ENCODE results near the gene MADD.

Gene MADD

DNA sequence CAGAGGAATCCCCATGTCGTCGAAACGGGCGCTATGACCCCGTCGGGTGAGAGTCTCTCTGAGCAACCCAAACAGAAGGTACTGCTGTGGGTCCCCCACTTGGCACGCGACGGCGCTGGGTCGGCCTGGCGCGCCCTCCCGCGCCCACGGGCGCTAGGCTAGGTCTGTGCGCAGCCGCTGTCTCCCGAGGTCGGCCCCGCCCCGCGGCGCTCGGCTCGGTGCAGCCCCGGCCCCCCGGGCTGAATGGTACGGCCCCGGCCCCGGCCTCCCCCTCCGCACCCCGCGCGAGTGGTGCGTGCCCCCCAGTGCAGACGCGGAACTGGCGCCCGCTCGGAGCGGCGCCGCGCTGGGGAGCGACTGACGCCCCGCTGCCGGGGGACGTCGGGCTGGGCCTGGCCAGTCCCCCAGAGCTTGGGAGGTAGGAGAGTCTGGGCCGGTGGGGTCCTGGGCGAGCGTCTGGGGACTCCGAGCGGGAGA is at the start of gene MADD:
TSS of gene MADD (plus strand) at position 305 of the 477 bp plus-strand sequence.
- DNase-seq (ENCODE audit: low spot score) = peak; percentile 96

DNA sequence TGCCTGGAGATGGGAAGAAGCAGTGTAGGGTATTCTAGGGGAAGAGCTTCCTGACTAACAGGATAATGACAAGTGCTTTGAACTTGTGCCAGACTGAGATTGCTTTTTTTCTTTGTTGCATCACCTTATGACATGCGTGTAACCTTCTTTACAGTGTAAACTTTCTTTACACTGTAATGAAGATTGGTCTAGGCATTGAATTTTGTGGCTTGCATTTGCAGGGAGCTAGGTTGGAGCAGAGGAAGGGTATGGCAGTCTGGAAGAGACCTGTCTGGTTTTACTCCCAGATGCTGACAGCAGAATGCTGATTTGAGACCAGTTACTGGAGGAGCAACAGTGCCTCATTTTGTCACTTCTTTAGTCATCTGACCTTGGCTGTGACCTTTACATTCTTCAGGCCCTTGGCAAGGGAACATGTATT is 49.5 kb upstream of the MADD start:
- DNase-seq (ENCODE audit: low spot score) = no peak

DNA sequence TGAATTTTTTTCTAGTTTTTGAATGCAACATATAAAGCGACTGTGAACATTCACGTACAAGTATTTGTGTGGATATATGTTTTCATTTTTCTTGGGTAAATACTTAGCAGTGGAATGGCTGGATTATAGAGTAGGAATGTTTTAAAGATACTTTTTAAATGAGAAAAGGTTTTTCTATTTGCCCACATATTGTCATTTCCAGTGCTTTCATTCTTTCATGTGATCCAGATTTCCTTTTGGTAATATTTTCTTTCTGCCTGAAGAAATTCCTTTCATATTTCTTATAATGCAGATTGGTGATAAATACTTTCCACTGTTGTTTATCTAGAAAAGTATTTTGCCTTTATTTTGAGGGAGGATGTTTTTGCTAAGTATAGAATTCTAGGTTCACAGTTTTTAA is 47.2 kb upstream of the MADD start:
- DNase-seq (ENCODE audit: low spot score) = no peak

DNA sequence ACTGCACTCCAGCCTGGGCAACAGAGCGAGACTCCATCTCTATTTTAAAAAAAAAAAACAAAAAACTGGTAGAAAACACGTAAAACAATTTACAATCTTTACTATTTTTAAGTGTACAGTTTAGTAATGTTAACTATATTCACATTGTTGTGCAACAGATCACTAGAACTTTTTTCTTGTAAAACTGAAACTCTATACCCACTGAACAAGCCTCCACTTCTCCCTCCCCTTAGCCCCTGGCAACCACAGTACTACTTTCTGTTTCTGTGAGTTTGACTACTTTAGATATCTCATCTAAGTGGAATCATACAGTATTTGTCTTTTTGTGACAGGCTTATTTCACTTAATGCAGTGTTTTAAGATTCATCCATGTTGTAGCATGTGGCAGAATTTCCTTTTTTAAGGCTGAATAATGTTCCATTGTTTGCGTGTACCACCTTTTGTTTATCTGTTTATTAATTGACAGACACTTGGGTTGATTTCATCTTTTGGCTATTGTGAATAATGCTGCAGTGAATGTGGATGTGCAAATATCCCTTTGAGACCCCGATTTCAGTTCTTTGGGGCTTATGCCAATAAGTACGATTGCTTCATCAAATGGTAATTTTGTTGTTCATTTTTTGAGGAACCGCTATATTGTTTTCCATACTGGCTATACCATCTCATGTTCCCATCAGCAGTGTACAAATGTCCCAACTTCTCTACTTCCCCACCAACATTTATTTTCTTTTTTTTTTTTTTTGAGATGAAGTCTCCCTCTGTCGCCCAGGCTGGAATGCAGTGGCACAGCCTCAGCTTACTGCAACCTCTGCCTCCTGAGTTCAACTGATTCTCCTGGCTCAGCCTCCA is 44.2 kb upstream of the MADD start:
- DNase-seq (ENCODE audit: low spot score) = no peak

DNA sequence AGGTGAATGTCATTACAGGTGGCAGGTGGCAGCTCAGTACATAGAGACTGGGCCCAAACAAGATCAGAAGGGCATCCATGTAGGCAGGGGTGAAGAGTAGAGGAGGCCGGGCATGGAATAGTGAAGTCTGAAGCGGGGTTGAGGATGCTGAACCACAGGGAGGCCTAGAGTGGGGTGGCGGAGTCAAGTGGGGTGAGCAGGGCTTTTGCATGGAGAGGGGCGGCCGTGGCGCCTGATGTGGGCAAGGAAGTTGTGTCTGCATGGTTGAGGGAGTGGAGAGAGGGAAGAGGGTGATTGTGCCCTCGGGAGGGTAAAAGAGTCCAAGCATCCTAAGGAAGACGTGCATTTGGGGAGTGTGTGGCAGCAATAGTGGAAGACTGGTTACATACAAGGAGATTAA is 40.8 kb upstream of the MADD start:
- no peak for DNase-seq (ENCODE audit: low spot score)

DNA sequence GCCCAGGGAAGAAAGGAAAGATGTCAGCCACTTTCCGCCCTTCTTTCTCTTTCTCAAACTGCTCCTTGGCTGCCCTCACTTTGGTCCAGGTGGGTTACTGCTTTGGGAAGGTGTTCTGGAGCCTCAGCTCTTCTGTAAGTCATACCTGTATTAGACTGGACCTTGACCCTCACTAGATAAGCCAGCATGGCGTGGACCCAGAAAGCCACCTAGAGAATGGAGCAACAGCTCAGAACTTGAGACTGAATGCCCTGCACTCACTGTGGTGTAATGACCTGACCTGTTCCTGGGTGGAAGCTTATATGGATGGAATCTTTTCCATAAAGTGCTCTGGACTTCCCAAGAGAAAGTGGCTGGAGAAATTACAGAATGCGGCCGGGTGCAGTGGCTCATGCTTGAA is 36.9 kb upstream of the MADD start:
- no peak for DNase-seq (ENCODE audit: low spot score)

DNA sequence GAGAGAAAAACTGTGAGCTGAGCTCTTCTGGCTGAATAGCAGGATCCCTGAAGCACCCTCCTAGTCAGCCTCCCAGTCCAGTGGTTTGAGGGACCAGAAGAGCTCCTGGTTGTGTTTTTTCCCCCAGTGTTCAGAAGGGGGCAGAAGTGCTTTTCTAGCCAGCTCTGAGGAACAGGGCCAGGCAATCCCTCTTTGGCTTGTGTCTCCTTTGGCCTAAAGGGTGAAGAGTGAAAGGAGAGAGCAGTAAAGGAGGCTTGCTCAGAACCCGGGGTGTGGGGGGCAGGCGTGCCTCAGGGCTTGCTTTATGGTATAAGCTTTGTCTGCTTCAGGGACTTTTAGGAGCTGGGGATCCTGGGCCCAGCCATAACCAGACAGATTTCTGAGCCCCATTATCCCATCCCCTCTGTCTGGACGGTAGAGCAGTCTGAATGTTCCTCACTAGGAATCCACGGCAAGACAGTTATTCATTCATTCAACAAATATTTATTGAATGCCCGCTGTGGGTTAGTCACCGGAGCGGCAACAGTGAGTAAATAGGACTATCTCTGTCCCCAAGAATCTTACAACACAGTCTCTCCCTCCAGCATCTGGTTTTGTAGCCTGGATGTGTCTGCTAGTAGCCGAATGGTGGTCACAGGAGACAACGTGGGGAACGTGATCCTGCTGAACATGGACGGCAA is 35.8 kb upstream of the MADD start:
- DNase-seq (ENCODE audit: low spot score) = peak; percentile 49

DNA sequence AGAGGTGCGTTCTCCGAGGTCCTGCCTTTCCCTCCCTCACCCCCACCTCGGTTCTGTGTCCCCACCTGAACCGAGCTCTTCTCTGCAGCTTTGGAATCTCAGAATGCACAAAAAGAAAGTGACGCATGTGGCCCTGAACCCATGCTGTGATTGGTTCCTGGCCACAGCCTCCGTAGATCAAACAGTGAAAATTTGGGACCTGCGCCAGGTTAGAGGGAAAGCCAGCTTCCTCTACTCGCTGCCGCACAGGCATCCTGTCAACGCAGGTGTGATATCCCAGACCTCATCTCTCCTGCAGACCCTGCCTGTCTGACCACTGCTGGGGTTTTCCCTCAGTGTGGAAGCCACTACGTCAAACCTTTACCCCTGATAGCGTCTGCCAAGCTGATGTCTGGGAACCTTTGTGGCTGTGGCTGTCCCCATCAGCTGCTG is 35.2 kb upstream of the MADD start:
- DNase-seq (ENCODE audit: low spot score) = no peak

DNA sequence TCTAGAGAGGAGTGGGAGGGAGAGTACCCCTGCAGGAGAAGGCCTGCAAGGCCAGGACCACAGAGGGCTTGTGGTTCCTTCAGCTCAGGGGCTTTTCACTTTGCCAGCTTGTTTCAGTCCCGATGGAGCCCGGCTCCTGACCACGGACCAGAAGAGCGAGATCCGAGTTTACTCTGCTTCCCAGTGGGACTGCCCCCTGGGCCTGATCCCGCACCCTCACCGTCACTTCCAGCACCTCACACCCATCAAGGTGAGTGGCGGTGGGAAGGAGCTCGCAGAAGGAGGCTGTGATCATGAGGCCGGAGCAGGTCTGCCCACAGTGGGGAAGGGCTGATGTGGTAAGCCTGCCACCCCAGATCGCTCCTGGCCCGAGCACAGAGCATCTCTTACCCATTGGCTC is 34.8 kb upstream of the MADD start:
- DNase-seq (ENCODE audit: low spot score) = no peak

DNA sequence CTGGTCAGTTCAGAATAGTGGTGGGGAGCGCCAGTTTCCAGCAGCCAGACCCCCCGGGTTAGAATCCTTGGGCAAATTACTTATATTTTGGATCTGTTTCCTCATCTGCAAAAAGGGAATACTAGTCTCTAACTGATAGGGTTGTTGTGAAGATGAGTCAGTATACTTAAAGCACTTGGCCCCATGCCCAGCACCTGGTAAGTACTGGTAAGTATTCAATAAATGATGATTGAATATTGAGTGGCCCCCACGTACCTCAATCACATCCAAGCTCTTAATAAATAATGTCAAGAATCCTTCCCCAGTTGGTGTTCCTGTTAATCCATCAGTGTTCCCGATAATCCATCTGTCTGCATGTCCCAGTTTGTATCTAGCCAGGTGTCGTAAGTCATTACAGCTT is 33.5 kb upstream of the MADD start:
- DNase-seq (ENCODE audit: low spot score) = no peak

DNA sequence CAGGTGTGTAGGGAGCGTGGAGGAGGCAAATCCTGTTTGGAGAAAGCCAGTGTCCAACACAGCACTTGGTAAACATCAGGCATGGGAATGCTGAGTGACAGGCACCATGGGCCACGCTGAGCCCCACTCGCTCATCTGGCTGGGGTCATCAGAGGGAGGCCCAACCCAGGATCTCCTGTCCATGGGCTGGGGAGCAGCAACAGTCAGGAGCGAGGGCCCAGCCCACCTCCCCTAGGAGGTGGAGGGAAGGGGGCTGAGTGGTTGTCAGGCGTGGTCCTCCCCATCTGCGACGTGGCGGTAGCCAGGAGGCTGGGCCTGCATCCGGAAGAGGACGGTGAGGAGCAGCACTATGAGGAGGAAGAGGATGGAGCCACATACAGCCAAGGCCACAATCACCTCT is 30.1 kb upstream of the MADD start:
- no peak for DNase-seq (ENCODE audit: low spot score)

DNA sequence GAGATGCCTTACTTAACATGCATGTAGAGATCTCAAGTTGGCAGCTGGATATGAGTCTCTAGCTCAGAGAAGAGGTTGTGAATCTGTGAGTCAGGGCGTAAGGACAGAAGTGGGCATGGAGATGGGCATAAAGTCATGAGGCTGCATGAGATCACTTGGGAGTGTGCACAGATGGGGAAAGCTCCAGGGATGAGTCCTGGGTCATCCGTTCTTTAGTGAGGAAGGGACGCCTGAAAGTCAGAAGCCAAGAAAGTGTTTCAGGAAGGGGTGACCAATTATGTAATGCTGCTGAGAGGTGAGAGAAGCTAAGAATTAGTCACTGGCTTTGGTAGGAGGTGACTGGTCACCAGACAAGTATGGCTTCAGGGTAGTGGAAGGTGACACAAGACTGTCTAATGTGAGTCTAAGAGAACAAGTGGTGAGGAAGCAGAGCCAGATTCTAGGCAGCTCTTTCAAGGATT is 28.1 kb upstream of the MADD start:
- peak; percentile 5 for DNase-seq (ENCODE audit: low spot score)

DNA sequence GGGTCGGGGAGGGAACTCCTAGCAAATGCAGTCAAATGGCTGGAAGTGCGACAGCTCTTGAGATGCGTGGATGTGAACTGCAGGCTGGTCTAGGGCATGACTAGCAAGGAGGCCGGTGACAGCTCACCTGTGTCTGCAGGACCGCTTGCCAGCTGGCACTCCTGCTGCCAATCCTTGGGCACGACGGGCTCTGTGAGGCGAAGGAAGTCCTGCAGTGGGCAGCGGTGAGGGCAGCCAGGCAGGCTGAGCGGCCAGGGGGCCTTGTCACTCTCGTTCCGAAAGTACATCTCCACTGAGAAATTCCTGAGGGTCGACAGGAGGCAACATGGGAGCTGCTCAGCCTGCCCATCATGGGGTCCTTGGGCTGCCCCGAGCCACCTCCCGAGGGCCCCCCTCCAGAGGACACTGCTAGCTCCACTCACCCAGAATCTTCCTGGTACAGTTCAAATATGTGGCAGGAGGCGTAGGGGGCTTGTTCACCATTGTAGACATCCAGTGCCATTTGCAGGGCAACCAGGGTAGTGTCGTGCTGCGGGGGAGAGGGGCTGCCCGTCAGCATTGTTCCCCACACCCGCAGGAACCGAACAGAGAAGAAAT is 27.2 kb upstream of the MADD start:
- peak; percentile 21 for DNase-seq (ENCODE audit: low spot score)

DNA sequence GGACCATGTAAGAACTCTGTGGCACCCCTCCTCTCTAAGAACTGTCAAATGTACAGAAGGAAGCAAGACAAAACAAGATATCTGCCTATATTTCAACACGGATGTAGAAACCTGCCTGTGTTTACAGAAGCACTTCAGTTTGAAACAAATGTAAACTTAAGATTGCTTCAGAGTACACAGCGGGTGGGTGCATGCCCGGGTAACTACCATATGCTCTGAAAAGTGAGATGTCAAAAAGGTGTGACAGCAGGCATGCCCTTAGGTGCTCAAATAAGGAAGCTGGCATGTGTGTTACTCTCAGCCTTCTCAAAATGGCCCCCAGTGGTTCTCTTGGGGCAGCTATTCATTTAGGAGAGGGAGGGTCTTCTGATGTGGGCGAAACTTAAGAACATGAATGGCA is 26.5 kb upstream of the MADD start:
- DNase-seq (ENCODE audit: low spot score) = no peak

DNA sequence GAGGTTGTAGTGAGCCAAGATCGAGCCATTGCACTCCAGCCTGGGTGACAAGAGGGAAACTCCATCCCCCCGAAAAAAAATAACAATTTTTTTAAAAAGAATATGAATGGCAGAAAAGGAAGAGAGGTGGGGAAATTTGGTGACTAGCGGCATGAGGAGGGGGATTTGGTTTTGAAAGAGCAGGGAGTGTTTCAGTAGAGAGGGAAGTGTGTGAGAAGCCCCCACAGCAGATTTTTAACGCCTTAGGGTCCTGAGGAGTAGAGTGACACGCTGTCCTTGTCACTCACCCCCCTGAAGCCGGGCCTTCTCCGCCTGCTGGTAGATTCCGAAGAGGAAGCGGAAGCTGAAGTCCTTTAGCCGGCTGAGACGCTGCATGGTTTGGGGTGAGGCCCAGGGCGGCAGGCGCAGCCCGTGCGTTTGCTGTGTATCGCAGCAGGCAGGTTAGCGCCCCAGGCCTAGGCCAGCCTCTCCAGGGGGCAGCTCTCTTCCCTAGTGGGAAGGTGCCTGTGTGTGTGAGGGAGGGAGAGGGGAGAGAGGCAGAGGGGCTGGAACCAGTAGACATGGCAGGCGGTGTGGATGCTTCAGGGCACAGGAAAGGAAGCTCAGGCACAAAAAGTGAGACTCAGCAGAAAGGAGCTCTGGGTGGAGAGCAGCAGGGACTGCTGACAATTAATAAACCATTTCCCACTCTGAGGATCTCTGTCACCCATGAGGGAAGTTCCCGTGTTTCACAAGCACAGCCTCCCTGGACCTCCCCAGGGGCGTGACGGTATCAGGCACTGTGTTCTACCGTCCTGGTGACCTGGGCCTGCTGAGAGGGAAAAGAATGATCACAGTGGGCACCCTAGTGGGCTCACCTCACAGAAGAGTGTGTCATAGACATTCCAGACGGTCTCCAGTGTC is 25.2 kb upstream of the MADD start:
- peak; percentile 15 for DNase-seq (ENCODE audit: low spot score)

DNA sequence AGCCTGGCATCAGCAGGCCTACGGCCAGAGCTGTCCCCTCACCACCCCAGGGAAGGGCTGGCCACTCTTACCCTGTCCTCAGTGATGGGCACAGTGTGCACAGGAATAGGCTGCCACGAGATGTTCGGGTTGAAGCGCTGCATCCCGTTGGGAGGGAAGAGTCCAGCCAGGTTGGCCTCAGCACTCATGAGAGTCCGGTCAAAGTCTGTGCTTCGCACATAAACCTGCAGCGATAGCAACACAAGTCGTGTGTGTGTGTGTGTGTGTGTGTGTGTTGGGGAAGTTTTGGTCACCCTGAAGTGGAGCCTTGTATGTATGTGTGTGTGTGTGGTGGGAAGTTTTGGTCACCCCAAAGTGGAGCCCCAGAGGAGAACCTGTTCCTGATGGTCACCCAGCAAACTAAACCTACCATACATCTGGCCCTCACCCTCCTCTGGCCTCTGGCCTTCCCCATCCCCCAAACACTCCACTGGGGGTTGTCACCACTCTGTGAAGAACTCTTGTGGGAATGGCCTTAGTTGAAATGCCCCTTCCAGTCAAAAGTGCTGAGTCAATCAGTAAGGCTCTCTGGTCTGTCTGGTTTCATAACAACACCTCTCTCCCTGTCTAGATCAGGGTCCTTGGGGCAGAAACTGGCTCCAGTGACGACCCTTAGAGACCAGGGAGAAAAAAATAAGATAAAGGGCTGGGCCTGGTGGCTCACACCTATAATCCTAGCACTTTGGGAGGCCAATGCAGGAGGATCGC is 24.1 kb upstream of the MADD start:
- no peak for DNase-seq (ENCODE audit: low spot score)

DNA sequence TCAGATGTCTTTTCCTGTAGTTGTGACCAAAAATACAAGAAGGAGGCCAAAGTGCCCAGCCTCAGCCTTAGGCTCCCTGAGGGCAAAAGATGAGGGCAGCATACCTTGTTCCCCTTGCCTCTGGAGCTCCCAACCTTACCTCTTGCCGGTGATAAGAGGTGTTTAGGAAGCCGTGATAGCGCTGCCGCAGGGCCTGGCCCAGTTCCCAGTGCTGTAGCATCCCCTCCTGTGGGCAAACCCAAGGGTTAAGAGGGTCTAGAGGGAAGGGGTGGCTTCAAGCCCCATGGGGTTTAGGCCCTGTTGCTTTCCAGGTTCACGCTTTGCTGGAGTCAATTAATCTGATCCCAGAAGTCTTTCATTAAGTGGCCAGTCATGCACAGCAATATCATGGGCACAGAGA is 22.4 kb upstream of the MADD start:
- DNase-seq (ENCODE audit: low spot score) = peak; percentile 8

DNA sequence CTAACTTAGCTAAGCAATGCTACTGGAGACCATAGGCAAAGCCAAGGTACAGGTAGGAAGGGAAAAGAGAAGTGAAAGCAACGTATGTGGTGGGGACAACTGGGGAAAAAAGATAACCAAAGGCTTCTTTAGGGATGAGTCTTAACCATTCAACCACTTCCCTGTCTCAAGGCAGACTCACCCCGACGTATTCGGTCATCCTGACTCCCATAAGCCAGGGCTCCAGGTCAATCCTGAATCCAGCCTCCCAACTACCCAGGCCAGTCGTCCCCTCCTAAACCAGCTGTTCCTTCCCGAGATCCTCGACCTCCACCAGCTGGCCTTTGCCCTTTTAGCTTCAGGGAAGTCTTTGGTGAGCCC is 21.6 kb upstream of the MADD start:
- no peak for DNase-seq (ENCODE audit: low spot score)

DNA sequence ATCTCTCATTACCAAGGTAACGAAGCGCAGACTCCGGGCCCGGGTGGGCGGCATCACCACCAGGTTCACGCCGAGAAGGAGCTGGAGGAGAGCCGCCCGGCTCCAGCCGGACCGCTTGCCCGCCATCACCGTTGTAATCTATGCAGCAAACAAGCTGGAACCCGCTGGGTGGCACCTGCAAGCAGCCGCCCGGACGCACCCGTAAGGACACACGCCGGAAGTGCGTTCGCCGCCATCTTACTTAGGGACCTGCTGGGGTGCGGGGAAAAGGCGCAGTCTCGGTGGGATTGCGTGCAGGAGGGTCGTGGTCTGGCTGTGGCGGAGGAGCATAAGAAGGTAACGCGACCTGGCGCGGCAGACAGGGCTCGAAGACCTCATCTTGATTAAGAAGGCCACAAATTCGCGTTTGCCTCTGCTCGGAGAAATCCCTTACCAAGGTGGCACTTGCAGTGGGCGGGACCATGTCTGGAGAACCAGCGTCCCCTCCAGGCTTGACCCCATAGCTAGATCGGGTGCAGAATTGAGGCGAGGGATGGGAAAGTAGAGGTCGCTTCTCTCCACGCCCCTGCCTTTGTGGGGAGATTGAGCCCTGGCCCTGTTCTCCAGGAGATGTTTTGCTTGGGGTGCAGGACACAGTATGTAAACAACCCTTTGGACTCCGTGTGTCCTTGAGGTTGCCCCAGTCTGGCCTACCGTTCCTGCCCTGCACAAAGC is 21.1 kb upstream of the MADD start, which contains the start of gene ACP2:
TSS of gene ACP2 (minus strand) at position 151 of the 714 bp plus-strand sequence. CDS start at position 126, 25 bp downstream.
- peak; percentile 90 for DNase-seq (ENCODE audit: low spot score)

DNA sequence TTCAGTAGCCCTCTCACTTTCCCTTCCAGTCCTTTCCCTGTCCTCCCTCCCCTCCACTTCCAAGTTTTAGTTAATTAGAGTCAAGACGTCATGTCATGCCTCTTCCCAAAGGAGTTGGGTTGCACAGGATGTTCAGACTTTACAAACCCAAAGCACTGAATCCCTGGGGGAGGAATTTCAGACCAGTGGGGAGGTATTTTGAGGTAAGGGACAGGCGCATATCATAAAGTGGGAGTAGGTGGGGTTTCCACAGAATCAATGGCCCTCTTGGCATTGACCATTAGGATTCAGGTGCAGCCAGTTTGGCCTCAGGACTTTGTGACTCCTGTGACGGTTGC is 20.6 kb upstream of the MADD start:
- no peak for DNase-seq (ENCODE audit: low spot score)

DNA sequence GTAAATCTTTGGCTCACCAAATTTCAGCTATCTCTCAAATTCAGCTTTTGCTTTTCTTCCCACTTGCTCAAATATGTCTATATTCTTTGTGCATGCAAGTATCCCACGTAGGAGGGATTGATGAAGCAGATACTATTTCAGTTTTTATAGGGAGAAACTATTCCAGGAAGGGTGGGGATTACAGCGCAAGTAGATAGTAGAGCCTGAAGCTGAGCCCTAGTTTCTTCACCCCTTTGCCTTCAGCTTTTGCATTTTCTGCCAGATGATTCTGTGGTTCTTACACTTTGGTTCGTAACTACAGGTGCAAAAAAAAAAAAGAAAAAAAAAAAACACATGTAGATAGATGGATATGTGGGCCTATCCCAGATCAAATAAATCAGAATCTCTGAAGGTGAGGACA is 18.2 kb upstream of the MADD start:
- DNase-seq (ENCODE audit: low spot score) = no peak
